NCI-H146 treated with DMSO at 0.1 percent for 48 hours (cell line): ENCODE measurements around the gene SLC2A11.
A peak's percentile ranks its signal among the peaks of the same experiment; 100 is the strongest.
"Not testable (repeated sequence)": the region's sequence is repeated elsewhere in the genome, so short reads cannot be mapped to it uniquely, and the experiment has no call there.

ENCODE experiments used
- DNase-seq: peaks from one replicate; lab custom pipeline; 2025; ENCODE audit not compliant: unreplicated experiment; lab: John Stamatoyannopoulos, UW

SLC2A11 gene

DNA sequence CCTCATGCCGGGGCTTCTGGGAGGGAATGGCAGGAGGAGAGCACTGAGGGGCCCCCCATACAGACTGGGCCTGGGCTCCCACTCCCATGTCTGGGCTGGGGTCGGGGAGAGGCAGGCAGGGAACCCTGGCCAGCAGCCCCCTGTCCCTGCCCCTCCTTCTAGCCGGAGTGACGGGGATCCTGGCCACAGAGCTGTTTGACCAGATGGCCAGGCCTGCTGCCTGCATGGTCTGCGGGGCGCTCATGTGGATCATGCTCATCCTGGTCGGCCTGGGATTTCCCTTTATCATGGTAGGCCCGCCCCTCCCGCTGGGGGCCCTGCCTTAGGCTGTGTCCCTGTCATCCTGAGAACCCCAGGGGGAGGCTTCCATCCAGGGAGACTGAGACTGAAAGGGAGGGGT, 26.5 kb downstream of the SLC2A11 start:
- DNase-seq: no peak

DNA sequence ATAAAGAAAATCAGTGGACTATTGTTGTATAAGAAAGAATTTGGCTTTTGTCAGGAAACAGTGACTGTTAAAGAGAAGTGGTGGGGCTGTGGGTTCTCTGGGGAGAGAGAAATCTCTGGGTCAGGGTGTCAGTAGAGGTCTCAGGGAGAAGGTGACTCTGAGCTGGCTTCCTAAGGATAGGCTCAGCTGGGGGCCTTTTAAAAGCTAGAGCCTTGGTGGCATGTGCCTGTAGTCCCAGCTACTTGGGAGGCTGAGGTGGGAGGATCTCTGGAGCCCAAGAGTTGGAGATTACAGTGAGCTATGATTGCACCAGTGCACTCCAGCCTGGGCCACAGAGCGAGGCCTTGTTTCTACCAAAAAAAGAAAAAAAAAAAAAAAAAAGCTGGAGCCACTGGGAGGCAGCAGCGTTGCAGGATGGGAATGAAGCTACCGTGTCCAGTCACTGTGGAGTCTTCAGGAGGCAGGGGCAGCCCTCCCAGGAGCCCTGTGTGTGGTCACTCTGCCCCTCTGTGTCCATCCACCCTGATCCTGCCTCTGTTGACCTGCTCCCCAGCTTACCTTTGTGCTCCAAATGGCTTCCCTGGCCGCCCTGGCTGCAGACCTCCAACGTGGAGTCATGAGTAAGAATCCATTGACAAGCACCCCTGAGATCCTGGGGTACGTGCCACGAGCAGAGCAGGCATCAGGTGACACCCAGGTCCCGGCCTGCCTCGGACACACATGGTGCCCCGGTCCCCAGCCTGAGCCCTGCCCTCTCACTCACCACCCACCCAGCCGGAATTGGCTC, 31.1 kb downstream of the SLC2A11 start:
- no peak for DNase-seq

DNA sequence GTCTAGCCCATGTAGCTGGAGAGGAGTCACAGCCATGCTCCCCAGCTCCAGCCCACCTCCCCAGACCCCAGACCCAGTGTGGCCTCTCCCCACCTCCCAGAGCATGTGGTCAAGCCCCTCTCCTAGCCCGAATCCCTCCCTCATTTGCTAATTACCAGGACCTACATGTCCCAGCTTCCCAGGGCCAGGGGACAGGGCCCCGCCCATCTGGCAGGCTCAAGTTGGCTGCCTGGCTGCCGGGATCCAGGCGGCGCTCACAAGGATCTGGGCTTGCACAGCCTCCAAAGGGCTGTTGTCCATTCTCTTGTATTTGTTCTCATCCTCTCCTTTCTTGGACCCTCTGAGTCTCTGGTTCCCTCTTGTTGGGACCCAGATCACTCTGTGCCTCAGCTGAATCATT, 31.9 kb downstream of the SLC2A11 start:
- no peak for DNase-seq

DNA sequence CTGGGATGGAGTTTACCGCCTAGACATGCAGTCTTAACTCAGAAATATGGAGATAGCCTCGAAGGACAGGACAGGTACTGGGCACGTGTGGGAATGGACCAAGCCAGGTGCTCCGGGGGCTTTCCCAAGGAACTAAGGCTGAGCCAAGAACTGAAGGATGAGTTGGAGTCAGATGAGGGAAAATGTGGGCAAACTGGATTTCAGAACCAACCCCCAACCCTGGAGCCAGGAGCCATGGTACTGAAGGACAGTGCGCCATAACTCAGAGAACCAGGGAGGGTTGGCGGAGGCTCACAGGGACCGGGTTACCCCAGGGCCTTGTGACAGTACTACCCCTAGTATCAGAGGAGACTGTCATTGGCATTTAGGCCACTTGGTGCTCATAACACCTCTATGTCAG, 34.1 kb downstream of the SLC2A11 start:
- no peak for DNase-seq

DNA sequence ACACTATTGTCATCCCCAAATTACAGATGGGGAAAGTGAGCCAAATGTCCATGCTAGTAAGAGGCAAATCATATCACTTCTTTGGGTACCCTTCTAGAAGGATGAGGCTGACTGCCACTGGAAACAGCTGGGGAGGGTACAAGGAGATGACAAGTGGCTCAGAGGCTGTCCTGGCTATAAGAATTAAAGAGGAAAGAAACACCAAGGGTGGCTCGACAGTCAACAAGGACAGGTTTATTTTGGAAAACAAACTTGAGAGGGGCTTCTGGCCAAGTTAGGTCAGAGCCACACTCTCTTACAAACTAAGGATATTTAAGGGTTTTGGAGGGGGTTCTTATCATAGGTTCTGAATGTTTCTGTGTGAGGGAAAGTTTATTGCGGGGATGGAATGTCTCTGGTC, 34.5 kb downstream of the SLC2A11 start:
- DNase-seq: no peak

DNA sequence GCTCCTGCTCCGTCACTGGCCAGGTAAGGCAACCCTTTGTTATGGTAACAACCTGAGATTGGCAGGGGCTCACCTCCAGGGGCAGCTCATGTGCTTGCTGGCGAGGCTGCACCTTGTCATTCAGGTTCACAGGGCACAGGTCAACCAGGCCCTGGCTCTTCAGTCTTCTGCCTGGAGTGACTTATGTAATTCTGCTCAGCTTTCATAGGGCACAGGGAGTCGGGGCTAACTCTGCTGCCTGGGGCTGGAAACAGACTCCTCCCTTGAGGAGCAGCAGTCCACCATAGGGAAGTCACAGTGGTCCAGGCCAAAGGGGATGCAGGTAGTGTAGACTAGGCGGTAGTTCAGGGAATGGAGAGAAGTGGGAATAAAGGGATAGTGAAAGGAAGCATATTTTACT, 35.0 kb downstream of the SLC2A11 start:
- no peak for DNase-seq

DNA sequence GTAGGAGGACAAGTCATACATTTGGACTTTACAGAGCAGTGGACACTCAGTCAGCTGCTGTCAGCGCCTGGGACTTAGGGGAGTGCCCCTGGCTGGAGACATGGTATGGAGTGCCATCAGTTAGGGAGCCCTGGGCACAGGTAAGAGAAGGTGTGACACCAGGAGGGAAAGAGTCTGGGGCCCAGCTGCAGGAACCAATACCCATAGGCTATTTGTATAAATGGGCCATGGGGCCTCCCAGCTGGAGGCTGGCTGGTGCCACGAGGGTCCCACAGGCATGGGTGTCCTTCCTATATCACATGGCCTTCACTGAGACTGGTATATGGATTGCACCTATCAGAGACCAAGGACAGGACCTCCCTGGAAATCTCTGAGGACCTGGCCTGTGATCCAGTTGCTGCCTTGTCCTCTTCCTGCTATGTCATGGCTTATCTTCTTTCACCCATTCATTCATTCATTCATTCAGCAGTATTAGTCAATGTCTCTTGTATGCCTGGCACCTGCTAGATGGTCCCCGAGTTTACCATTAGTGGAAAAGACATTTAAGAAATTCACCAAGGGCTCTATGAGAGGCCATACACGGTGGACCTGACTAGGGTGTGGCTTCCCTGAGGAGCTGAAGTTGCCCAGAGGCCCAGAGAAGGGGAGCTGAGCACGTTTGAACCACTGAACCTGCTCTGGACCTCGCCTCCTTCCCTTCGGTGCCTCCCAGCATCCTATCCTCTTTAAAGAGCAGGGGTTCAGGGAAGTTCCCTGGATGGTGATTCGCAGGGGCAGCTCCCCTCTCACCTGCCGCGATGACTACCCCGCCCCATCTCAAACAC, 35.7 kb downstream of the SLC2A11 start:
- no peak for DNase-seq

DNA sequence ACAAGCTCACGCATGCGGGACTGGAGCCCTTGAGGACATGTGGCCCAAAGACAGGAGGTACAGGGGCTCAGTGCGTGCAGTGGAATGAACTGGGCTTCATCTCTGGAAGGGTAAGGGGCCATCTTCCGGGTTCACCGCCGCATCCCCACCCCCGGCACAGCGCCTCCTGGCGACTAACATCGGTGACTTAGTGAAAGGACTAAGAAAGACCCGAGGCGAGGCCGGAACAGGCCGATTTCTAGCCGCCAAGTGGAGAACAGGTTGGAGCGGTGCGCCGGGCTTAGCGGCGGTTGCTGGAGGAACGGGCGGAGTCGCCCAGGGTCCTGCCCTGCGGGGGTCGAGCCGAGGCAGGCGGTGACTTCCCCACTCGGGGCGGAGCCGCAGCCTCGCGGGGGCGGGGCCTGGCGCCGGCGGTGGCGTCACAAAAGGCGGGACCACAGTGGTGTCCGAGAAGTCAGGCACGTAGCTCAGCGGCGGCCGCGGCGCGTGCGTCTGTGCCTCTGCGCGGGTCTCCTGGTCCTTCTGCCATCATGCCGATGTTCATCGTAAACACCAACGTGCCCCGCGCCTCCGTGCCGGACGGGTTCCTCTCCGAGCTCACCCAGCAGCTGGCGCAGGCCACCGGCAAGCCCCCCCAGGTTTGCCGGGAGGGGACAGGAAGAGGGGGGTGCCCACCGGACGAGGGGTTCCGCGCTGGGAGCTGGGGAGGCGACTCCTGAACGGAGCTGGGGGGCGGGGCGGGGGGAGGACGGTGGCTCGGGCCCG, 36.5 kb downstream of the SLC2A11 start, which contains the start of gene MIF:
MIF (plus strand) TSS at position 439 of the 765 bp plus-strand sequence; CDS start at position 531, 92 bp downstream.
- peak; percentile 80 for DNase-seq

DNA sequence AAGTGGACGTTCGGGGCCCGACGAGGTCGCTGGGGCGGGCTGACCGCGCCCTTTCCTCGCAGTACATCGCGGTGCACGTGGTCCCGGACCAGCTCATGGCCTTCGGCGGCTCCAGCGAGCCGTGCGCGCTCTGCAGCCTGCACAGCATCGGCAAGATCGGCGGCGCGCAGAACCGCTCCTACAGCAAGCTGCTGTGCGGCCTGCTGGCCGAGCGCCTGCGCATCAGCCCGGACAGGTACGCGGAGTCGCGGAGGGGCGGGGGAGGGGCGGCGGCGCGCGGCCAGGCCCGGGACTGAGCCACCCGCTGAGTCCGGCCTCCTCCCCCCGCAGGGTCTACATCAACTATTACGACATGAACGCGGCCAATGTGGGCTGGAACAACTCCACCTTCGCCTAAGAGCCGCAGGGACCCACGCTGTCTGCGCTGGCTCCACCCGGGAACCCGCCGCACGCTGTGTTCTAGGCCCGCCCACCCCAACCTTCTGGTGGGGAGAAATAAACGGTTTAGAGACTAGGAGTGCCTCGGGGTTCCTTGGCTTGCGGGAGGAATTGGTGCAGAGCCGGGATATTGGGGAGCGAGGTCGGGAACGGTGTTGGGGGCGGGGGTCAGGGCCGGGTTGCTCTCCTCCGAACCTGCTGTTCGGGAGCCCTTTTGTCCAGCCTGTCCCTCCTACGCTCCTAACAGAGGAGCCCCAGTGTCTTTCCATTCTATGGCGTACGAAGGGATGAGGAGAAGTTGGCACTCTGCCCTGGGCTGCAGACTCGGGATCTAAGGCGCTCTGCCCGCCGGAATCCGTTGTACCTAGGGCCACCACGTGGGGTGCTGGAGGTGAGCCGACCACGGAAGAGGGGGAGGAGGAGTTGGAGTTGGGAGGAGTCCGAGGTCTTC, 37.3 kb downstream of the SLC2A11 start:
- DNase-seq: peak; percentile 35

DNA sequence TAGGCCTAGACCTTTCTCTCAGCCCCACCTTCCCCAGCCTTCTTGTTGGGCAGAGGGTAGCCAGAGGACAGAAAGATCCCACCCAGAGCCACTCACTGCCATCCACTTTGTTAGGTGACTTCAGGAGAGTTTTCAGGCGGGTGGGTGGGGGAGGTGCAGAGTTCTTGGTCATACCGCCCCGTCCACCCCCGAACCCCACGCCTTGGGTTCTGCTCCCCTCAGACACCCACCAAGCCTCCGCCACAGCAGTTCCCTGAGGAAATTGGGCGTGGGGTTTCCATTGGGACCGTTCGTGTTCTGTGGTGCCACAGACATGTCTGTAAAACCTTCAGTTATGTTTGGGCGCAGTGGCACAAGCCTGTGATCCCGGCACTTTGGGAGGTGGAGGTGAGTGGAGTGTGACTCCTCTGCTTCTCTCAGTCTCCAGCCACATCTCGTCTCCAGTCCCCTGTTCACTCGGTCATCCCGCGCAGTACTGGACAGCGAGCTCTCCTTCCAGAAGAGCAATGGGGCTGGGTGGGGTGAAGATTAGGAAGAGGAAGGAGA, 38.0 kb downstream of the SLC2A11 start:
- no peak for DNase-seq

DNA sequence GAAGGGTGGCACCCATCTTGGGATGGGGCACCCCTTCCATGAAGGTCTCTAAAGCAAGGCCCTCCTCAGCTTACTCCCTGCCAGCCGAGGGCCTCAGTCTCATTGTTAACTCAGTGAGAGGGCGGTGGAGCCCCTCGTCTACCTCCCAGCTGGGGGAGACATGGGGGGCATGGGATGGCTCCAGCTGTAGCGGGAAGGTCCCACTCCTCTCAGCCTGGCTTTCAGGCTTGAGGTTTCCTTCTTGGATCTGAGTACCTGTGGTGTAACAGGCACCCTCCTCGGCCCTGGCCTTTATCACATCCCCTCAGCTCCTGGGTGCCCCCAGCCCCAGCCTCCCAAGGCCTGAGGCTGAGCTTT, 38.5 kb downstream of the SLC2A11 start:
- DNase-seq: no peak

DNA sequence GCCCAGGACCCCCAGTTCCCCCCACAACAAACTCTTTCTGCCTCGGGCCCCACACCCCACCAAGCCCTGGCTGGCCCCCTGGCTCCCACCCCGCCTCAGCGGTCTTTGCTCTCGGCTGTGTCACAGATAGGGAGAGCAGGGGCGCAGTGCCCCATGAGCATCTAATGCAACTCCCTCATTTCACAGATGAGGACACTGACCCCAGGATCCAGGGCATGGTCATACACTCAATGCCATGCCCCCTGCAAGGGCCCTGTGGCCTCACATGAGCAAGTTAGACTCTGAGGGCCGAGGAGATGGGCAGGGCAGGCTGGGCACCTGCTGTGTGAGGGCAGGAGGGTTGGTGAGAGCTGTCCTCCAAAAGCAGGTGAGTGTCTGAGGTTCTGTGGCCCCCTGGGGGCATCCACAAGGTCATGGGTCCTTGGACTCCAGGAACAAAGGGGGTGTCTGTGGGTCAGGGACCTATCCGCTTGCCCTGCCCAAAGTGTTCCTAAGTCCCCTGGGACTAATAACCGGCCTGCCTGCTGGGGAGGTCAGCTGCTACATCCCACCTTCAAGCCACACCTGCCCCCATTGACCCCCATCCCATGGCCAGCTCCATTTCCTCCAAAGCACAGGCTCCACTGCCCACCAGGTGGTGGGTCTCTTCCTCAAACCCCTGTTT, 39.0 kb downstream of the SLC2A11 start:
- DNase-seq: no peak

DNA sequence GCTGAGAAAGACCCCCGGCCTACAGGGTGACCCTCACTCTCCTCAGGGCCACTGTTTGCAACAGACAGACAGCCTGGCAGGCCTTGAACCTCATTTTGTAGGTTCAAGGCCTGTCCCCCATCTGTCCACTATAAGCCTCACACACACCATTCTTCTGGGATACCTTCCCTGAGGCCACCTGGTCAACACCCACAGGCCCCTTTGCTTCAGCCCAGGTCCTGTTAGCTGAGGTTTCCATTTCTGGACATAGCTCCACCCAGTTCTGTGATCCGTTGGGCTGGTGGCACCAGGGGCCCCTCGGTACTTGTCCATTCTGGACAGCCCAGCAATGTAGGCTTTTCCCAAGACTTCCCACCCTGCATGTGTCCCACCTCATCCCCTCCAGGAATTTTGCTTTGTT, 39.6 kb downstream of the SLC2A11 start:
- no peak for DNase-seq

DNA sequence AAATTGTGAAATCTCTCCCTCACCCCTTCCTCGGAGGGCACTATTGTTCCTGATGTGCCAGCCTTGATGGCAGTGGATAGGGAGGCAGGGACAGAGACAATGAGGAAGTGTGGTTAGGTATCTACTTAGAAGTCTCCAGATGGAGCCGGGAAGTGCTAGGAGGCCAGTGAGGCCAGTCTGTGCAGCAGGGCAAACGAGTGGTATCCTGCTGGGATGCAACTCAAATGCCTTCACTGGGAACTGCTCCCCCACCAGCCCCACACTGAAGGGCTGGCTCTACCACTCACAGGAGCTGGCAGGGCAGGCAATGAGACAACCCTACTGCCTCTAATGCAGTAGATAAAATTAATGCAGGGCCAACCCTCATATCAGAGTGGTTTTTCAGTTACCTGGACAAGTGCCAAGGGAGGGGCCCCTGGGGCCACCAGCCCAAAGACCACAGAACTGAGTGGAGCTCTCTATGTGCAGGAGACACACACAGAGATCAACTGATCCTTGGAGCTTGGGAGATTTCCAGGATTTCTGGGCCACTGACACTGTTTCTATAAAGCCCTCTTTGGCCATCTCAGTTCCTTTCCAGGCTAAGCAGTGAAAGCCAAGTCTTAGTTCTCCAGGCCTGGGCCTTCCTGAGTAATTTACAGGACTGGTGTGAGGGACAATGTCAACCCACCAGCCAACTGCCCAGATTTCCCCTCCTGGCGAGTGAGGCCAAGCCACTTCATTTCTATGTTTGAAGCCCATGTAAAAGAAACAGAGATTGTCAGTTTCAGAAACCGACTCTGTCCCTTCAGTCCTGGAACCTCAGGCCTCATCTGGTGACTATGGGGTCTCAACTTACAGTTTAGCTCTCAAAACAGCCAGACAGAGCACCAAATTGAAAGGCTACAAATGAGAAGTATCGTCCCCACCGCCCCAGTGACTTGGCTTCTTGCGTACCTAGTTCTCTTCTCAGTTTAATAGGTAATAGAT, 40.6 kb downstream of the SLC2A11 start:
- no peak for DNase-seq

DNA sequence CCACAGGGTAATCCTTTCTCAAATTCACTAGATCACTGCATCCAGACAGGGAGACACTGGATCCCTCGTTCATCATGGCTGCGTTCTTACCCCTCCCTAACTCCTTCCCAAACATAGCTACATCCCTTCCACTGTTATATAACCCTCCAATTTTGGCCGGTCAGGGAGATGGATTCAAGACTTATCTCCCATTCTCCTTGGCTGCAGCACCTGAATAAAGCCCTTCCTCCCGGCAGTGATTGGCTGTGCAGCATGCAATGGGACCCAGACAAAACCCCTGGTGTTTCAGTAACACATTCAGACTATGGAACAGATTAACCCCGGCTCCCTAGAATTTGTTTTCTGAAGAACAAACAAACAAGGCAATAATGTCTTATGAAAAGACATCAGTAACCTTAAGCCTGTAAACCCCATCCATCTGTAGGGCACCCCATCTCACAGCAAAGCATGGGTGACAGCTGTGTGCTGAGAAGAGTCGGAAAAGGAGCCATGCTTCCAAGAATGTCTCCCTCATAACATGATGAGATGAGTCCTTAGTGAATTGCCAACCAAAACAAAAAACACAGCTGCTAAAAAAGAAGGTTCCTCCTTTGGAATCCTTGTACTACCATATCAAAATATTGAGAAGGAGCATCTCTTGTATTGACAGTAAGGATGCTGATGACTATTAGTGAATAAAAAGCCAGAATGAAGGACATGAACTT, 41.5 kb downstream of the SLC2A11 start:
- DNase-seq: no peak

DNA sequence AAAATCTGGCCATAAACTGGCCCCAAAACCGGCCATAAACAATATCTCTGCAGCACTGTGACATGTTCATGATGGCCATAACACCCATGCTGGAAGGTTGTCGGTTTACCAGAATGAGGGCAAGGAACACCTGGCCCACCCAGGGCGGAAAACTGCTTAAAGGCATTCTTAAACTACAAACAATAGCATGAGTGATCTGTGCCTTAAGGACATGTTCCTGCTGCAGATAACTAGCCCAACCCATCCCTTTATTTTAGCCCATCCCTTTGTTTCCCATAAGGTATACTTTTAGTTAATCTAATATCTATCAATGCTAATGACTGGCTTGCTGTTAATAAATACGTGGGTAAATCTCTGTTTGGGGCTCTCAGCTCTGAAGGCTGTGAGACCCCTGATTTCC, 42.6 kb downstream of the SLC2A11 start:
- DNase-seq: not testable (repeated sequence)

DNA sequence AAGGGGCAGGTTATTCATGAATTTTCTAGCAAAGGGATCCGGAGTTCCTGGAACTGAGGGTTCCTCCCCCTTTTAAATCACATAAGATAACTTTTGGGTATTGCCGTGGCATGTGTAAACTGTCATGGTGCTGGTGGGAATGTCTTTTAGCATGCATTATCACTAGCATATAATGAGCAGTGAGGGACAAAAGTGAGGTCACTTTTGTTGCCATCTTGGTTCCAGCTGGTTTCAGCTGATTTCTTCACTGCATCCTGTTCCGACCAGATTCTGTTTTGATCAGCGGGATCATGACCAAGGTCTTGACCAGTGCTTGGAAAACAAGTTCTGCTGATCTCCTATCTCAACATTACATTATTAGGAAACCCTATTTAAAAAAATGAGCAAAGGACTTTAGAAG, 43.9 kb downstream of the SLC2A11 start:
- DNase-seq: no peak

DNA sequence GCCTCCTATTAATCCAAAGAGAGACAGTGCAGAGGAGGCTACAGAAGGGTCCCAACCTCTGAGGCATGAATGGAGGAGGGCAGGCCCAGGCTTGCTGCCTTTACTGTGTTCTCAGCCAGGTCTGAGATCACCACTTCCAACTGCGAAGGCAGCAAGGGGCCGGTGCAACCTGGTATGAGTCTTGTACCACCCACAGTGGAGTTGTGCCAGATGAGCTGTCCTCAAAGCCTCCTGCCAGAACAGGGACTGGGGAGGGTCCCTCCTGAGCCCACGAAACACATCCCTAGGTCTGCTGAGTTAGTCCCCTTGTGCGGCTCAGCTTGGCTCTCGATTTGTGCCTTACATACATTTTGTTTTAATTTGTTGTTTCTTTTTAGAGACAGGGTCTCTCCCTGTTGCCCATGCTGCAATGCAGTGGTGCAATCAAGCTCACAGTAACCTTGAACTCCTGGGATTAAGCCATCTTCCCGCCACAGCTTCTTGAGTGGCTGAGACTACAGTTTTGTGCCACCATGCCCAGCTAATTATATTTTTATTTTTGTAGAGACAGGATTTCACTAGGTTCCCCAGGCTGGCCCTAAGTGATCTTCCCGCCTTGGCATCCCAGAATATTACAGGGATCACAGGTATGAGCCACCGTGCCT, 45.8 kb downstream of the SLC2A11 start:
- no peak for DNase-seq
